ENCODE data around the gene NPY4R.
"Not testable (repeated sequence)": the region's sequence is repeated elsewhere in the genome, so short reads cannot be mapped to it uniquely, and the experiment has no call there.

Gene NPY4R

DNA sequence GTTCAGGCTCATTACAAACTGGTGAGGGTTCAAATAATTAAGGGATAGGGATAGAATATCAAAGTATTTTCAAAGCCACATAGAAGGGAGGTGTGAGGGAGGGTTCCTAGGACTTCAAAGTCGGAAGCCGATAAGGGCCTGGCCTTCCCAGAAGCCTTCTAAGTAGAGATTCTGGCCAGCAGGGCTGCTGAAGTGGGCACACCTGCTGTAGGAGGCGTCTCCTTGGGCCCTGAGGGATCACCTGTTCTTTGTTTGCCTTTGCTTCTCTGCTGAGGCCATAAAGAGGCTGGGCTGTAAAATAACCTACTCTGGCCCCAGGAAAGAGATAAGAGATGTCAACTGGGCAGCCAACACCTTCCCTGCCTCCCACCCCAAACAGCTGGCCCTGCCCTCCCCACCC lies 8.0 kb upstream of the NPY4R start:
- not testable (repeated sequence) for FAIRE-seq; DNase-seq (ENCODE audit: insufficient read length, low spot score)

DNA sequence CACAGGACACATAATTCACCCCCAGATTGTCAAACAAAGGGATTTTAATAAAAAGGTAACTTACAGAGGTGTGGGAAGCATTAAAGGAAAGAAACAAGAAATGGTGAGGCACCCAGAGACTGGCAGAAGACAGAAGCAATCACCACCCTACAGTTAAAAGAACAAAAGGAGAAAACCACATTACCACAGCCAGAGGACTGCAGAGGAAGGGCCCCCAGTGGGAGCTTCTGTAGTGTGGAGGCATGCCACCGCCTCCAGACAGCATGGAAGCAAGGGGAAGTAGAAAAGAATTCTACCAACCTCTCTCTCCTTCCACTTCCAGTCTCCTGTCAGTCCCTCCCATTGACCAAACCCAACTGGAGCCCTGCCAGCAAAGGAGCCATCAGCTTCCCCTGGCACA lies 4.4 kb upstream of the NPY4R start:
- not testable (repeated sequence) for DNase-seq (ENCODE audit: insufficient read length, low spot score); FAIRE-seq

- FAIRE-seq; DNase-seq (ENCODE audit: insufficient read length, low spot score): not testable (repeated sequence)
Measured at GRCh38 chr10:46468119-46468809, 2.5 kb upstream of the NPY4R start.

GRCh38 chr10:46463608-46464007 lies 2.1 kb downstream of the NPY4R start:
- DNase-seq (ENCODE audit: insufficient read length, low spot score); FAIRE-seq: not testable (repeated sequence)

DNA sequence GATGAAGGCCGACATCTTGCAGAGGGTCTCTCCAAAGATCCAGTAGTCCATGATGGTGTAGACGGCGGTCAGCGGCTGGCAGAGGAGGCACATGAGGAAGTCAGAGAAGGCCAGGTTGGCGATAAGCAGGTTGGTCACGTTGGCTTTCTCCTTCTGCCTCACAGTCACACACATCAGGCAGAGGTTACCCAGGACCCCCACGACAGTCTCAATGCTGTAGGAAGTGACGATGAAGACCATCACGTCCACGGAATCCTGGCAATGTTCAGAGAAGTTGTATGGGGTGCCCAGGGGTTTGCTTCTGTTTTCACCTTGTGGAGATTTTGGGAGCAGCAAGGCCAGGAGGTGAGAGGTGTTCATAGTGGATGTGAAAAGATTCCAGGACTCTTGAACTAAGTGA lies 3.5 kb downstream of the NPY4R start:
- not testable (repeated sequence) for DNase-seq (ENCODE audit: insufficient read length, low spot score)

DNA sequence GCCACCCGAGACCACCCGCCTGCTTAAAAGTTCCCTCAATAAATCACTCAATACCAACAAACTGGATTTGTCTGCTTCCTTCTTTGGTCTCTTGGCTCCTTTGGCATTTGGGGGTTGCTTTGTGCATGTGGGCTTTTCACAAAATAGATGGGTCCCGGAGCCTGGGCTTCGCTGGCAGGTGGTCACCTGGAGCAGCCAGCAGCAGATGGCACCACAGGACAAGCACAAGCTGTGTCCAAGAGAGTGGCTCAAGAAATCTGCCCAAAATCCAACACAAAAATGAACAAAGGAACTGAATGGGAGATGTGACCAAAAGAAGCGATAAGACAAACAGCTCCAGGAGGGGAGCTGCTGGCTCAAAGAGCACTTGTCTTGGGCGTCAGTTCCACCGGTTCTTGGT lies 6.2 kb downstream of the NPY4R start:
- not testable (repeated sequence) for DNase-seq (ENCODE audit: insufficient read length, low spot score); FAIRE-seq

More for the DNA sequence above, 3.5 kb downstream of the NPY4R start:
- not testable (repeated sequence) for FAIRE-seq

GRCh38 chr10:46457071-46457470 lies 8.7 kb downstream of the NPY4R start:
- not testable (repeated sequence) for FAIRE-seq; DNase-seq (ENCODE audit: insufficient read length, low spot score)

- not testable (repeated sequence) for DNase-seq (ENCODE audit: insufficient read length, low spot score); FAIRE-seq
Measured at GRCh38 chr10:46455992-46456391, 9.8 kb downstream of the NPY4R start.

- not testable (repeated sequence) for DNase-seq (ENCODE audit: insufficient read length, low spot score); FAIRE-seq
Measured at GRCh38 chr10:46451365-46451764, 14.4 kb downstream of the NPY4R start.

DNA sequence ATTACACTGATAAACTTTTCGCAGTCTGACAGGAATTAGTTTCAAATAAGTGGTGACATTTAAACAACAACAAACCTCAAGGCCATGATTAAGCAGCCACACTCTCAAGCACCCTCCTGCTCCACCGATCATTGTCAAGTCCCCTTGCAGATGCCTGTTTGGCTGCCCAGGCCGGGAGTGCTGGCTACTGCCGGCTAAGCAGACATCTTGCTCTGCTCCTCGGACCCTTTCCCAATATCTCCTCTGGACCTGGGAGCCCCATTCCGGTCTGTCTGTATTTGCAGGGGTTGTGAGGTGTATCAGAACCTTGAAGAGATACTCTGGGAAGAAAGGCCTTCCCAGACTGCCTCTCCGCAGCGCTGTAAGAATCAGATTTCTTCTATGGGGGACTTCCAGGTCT lies 14.9 kb downstream of the NPY4R start:
- not testable (repeated sequence) for FAIRE-seq; DNase-seq (ENCODE audit: insufficient read length, low spot score)

DNA sequence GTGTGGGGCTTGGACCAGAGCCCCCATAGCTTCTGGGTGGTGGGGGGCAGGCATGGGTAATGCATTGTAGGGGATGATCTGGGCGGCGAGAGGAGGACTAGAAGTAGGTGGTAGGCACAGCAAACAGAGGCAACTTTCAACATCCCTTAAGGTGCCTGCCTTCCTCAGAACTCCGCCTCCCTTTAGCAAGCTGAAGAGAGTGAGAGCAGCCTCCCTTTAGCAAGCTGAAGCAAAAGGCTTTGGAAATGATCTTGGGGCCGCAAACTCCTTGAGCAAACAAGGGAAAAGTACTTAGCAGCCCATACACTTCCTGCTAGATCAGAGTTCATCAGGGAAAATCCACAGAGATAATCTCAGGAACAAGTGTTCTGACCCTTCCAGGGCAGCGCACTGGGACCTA lies 18.3 kb downstream of the NPY4R start:
- DNase-seq (ENCODE audit: insufficient read length, low spot score); FAIRE-seq: not testable (repeated sequence)

- FAIRE-seq; DNase-seq (ENCODE audit: insufficient read length, low spot score): not testable (repeated sequence)
Measured at GRCh38 chr10:46445389-46446122, 20.2 kb downstream of the NPY4R start.

GRCh38 chr10:46443422-46443821 lies 22.3 kb downstream of the NPY4R start:
- not testable (repeated sequence) for DNase-seq (ENCODE audit: insufficient read length, low spot score); FAIRE-seq

DNA sequence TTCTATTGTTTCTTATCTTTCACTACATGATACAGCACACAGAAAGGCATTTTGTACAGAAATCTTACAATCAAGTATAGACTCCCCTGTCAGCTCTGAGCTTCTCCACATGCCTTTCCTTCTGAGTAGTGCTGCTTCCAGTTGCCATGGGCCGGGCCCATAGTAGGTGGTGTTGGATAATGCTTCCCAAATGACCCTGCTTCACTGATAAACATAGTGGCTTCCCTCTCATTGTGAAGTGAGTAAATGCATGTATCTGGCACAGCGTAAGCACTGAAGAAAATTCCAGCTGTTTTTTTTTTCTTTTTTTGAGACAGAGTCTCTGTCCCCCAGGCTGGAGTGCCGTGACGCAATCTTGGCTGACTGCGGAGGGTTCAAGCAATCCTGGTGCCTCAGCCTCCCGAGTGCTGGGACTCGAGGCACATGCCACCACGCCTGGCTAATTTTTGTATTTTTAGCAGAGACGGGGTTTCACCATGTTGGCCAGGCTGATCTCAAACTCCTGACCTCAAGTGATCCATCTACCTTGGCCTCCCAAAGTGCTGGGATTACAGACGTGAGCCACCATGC lies 23.0 kb downstream of the NPY4R start:
- not testable (repeated sequence) for FAIRE-seq; DNase-seq (ENCODE audit: insufficient read length, low spot score)

- FAIRE-seq; DNase-seq (ENCODE audit: insufficient read length, low spot score): not testable (repeated sequence)
Measured at GRCh38 chr10:46441837-46442278, 23.9 kb downstream of the NPY4R start.

DNA sequence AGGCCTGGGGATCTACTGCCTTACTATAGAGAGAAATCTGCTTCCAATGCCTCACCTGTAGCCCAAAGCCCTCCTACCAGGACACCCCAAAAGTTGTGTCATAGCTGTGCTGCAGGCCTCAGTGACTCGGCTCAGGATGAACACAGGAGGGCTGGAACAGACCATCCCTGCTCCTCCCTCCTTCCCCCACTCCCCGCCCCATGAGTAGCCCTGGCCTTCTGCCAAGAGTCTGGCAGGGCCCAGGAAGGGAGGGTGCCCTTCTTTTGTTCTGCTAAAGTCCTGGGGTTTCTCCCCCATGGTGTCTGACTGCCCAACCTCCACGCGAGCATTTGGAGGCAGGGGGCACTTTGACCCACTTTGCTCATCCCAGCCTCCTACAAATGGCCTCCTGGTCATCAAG lies 24.8 kb downstream of the NPY4R start:
- DNase-seq (ENCODE audit: insufficient read length, low spot score); FAIRE-seq: not testable (repeated sequence)

- DNase-seq (ENCODE audit: insufficient read length, low spot score); FAIRE-seq: not testable (repeated sequence)
Measured at GRCh38 chr10:46423550-46423949, 42.2 kb downstream of the NPY4R start.

DNA sequence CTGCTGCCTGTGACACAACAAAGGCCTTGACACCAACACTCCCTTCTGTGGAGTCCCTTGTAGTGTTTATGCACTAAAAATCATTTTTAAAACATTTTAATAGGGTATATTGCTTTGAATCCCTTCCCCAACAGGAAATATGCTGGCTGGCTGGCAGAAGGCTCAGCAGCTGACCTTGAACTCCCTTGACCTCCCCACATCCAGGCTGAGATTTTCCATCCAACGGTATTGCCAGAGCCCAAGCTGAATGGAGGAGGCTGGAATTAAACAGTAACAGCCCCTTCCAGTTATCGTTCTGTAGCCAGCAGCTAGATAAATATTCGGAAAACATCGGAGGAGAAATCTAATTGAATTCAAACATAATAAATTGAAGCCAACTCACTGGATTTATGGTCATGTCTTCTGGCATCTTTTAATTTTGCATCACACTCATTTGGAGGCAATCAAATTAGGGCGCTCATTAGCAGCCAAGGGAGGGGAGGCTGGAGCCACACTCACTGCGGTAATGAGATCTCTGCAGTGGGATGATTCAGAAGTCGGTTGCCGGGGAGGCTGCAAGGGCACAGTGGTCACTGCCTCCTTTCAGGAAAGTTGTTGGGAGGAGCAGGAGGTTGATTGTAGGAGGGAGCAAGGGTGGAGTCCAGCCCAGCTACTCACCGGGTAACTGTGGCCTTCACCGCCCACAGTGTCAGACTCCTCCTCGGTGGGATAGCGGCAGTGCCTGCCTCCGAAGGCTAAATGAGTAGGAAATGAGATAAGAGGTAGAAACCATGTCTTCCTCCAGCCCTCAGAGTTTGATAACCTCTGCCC lies 46.0 kb downstream of the NPY4R start:
- not testable (repeated sequence) for FAIRE-seq; DNase-seq (ENCODE audit: insufficient read length, low spot score)

DNA sequence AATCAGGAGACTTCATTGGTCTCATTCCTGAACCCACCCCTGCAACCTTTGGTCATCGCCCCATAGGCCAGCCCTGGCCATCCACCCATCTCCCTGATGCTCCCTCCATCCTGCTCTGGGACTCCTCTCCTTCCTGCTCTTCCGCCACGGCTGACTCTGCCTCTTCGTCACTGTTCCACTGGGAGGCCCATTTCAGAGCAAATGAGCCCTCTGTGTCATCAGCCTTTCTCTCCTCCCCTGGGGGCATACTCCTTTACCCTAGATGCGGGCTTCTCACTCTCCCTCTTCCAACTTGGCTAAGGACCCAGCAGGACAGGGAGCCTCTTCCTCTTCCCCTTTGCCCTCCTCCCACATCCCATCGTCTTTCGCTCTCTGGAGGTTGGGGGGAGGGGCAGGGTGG lies 47.5 kb downstream of the NPY4R start:
- not testable (repeated sequence) for FAIRE-seq

GRCh38 chr10:46415291-46415690 lies 50.5 kb downstream of the NPY4R start:
- not testable (repeated sequence) for DNase-seq (ENCODE audit: insufficient read length, low spot score); FAIRE-seq

More for the DNA sequence above, 47.5 kb downstream of the NPY4R start:
- DNase-seq (ENCODE audit: insufficient read length, low spot score): not testable (repeated sequence)
